Fibroblast of the aortic adventitia (primary cell): ENCODE results near the gene PLA2G2F. TPM values are rescaled to one million over a fixed set of nuclear protein-coding genes. Genes with fewer than 3 reads are reported as not detected.
A peak's percentile ranks its signal among the peaks of the same experiment; 100 is the strongest.

Experiments
- DNase-seq: peaks from one replicate; pipeline ENCODE4 v3.0.0-alpha.2; 2010; ENCODE audit warnings: low read depth
- H3K4me3 ChIP-seq: 2 replicates; pipeline ENCODE4 v1.5.1; 2011; ENCODE audit warnings: low read depth, mild to moderate bottlenecking, control low read depth, low read length, moderate library complexity
- total RNA-seq: library from RNA; depleted of rRNA; stranded (reverse); fragments of >200 nt; gene quantifications from 2 replicates; pipeline ENCODE4 v1.2.3, GENCODE V29; 2012; ENCODE audit warnings: low replicate concordance
- TF ChIP-seq, protein P1 (sequence below): IDR thresholded peaks from 2 replicates; pipeline ENCODE4 v1.5.1; 2011; ENCODE audit warnings: mild to moderate bottlenecking, low read length, control low read depth, inconsistent platforms; ENCODE audit not compliant: insufficient read depth

PLA2G2F gene
- total RNA-seq, 1 donor = not detected

DNA sequence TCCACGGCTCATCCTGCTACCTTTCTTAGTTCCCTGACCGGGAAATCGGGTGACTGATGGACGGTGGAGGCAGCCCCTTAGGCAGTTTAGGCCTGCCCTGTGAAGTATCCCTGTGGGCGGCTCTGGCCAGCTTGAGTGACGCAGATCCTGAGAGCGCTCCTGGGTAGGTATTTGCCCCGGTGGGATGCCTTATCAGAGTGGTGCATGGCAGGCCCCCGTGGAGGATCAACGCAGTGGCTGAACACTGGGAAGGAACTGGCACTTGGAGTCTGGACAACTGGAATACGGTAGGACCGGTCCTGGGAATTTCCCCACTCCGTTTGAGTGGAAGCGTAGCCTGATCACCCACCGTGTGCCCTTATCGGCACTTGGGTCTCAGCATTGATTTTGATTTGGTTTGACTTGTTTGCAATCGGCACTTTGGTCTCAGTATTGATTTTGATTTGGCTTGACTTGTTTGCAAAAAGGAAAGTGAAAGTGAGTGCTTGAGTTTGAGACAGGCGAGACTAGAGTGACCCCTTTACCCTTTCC, 15.2 kb downstream of the PLA2G2F start:
- no peak for DNase-seq
- H3K4me3 ChIP-seq = no peak overlapping the region
- TF ChIP-seq, protein P1, sequence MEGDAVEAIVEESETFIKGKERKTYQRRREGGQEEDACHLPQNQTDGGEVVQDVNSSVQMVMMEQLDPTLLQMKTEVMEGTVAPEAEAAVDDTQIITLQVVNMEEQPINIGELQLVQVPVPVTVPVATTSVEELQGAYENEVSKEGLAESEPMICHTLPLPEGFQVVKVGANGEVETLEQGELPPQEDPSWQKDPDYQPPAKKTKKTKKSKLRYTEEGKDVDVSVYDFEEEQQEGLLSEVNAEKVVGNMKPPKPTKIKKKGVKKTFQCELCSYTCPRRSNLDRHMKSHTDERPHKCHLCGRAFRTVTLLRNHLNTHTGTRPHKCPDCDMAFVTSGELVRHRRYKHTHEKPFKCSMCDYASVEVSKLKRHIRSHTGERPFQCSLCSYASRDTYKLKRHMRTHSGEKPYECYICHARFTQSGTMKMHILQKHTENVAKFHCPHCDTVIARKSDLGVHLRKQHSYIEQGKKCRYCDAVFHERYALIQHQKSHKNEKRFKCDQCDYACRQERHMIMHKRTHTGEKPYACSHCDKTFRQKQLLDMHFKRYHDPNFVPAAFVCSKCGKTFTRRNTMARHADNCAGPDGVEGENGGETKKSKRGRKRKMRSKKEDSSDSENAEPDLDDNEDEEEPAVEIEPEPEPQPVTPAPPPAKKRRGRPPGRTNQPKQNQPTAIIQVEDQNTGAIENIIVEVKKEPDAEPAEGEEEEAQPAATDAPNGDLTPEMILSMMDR = no peak

DNA sequence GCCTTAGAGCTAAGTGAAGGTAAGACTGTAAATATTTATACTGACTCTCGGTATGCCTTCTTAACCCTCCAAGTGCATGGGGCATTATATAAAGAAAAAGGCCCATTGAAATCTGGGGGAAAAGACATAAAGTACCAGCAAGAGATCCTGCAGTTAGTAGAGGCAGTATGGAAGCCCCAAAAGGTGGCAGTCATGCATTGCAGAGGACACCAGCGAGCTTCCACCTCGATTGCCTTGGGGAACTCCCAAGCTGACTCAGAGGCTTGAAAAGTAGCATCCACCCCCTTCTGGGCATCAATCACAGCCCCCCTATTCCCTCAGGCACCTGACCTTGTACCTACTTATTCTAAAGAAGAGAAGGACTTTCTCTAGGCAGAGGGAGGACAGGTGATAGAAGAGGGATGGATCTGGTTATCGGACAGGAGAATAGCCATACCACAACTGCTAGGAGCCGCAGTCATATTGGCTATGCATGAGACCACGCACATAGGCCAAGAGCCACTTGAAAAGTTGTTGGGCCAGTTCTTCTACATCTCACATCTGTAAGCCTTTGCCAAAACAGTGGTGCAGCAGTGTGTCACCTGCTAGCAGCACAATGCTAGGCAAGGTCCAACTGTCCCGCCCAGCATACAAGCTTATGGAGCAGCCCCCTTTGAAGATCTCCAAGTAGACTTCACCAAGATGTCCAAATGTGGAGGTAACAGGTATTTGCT, 19.4 kb downstream of the PLA2G2F start:
- no peak for DNase-seq
- H3K4me3 ChIP-seq = no peak overlapping the region
- TF ChIP-seq, protein P1 = no peak

DNA sequence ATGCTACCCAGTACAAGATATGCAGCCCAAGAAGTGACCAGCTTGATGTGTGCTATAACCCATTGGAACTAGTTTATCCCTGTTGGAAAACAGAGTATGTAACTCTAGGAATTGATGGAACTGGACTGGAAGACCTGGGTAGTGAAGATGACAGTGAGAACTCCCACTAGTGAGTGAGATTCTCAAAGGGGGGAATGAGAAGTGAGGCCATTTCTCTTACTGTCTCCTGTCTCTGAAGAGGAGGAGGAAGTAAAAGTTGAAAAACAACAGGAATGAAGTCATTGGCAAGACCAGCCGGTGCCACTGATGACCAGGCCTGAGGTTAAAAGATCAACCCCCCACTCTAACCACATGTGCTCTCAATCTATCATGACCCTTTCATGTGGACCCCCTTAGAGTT, 20.9 kb downstream of the PLA2G2F start:
- DNase-seq = peak; percentile 12
- no peak overlapping the region for H3K4me3 ChIP-seq
- TF ChIP-seq, protein P1 = no peak

DNA sequence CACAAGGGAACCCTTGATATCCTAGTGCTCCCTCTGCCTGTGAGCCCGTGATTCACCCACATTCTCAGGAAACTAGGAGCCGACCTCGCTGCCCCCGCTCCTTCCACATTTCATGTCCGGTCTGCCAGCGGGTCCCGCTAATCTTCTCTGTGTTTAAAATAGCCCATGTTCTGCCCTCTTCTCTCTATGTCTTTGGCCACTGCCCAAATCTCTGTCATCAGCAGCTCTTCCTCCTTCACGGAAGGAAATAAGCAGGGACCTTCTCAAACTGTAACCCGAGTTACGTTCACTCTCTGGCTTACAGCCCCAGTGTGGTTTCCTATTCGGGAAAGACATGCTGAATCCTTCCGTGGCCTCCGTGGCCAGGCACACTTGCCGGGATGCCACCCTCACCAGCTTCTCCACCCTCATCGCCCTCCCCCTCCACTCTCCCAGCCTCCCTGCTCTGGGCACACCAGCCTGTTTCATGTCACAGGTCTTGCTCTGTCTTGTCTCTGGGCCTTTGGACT, 25.6 kb downstream of the PLA2G2F start:
- no peak for DNase-seq
- TF ChIP-seq, protein P1 = no peak
- H3K4me3 ChIP-seq = no peak overlapping the region

DNA sequence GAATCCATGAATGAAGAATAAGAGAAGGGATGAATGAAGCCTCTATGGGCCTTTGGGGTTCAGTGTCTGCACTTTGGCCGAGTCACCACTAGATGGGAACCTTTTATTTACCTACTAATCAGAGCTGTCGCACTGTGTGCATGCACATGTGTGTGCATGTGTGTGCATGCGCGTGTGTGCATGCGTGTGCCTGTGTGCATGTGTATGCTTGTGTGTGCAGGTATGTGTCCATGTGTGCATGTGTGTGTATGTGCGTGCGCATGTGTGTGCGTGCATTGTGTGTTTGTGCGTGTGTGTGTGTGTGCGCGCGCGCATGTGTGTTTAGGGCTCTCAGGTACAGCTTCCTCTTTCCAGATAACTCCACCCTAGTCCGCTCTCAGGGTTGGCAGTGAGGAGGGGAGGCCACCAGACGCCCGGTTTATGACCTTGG, 26.4 kb downstream of the PLA2G2F start:
- H3K4me3 ChIP-seq = no peak overlapping the region
- TF ChIP-seq, protein P1 = peak; percentile 36
- no peak for DNase-seq

DNA sequence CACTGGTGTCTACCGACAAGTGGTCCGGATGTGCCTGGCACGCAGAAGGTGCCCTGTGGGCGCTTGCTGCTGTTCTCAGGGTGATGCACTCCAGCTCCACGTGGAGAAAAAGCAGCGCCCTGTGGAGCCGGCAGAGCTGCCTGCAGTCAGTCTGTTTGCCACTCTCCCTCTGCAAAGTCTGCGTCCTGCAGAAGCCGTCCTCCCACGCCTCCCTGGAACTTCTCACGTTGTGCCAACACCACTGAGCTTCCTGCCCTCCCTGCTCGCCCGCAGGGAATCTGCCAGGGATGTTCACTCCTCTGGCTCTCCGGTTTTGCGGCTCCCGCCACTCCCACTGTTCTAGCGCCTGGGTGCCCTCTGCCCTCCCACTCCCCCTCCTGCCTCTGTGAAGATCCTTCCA, 26.9 kb downstream of the PLA2G2F start:
- TF ChIP-seq, protein P1 = no peak
- H3K4me3 ChIP-seq = no peak overlapping the region
- no peak for DNase-seq
